Breast epithelium (tissue), 4 donors: ENCODE measurements around the gene OR4K2. TPM values are rescaled to one million over a fixed set of nuclear protein-coding genes. Genes with fewer than 3 reads are reported as not detected.

Source experiments
- DNase-seq, 2 donors: peaks; one replicate each; pipeline ENCODE4 v3.0.0-alpha.2; 2019; ENCODE audit warnings: low spot score in 2 of 2
- H3K27ac ChIP-seq, 2 donors: fragments of 200-600 bp; sonication (generic) in 1 of 2; one replicate each; pipeline ENCODE4 v1.5.1; 2016 to 2019; ENCODE audit warnings: mild to moderate bottlenecking in 1 of 2
- H3K27me3 ChIP-seq, 2 donors: fragments of 200-600 bp; sonication (generic) in 1 of 2; one replicate each; pipeline versions ENCODE4 v1.5.1 to v1.6.0; 2017 to 2019; ENCODE audit warnings: control low read depth in 1 of 2, mild to moderate bottlenecking in 1 of 2
- H3K36me3 ChIP-seq: fragments of 200-600 bp; one replicate; pipeline ENCODE4 v1.5.1; 2019
- H3K4me1 ChIP-seq, 2 donors: fragments of 200-600 bp; sonication (generic); one replicate each; pipeline ENCODE4 v1.5.1; 2016 to 2019; ENCODE audit warnings: control low read depth in 1 of 2
- H3K4me3 ChIP-seq, 3 donors: fragments of 200-600 bp; sonication (generic); 1 replicate in 2 of 3; 2 replicates in 1 of 3; pipeline ENCODE4 v1.5.1; 2016 to 2019; ENCODE audit warnings: mild to moderate bottlenecking in 3 of 3, moderate library complexity in 2 of 3
- H3K9me3 ChIP-seq, 2 donors: fragments of 200-600 bp; sonication (generic) in 1 of 2; one replicate each; pipeline ENCODE4 v1.5.1; 2016 to 2019; ENCODE audit warnings: control low read depth in 1 of 2
- CTCF ChIP-seq, 3 donors: fragments of 450-650 bp; IDR thresholded peaks; one replicate each; pipeline ENCODE4 v1.5.1; 2016 to 2017; ENCODE audit warnings: antibody characterized with exemption in 3 of 3, mild to moderate bottlenecking in 3 of 3, moderate library complexity in 3 of 3
- POLR2A ChIP-seq: fragments of 450-650 bp; IDR thresholded peaks from one replicate; pipeline ENCODE4 v1.6.1; 2016; ENCODE audit warnings: antibody characterized with exemption, mild to moderate bottlenecking, moderate library complexity
- POLR2AphosphoS5 ChIP-seq, 3 donors: sonication (generic); formaldehyde crosslinking; IDR thresholded peaks; one replicate each; pipeline ENCODE4 v1.6.1; 2017; ENCODE audit warnings: antibody characterized with exemption in 3 of 3
- intact Hi-C: fragments of 100-400 bp; cut with DNase I; formaldehyde crosslinking; loops from one replicate; pipeline ENCODE4 v1.15.1; 2023; ENCODE audit warnings: low total_unique reads
- total RNA-seq, 3 donors: library from RNA; depleted of rRNA; stranded (reverse); fragments of >200 nt; gene quantifications; one replicate each; pipeline ENCODE4 v1.1.0, GENCODE V29; 2016

OR4K2 gene
- total RNA-seq, 3 donors from 2014 or later, result not detected

- Histone ChIP-seq H3K36me3 (no peaks in the 10 kb centered on the region), H3K27me3 (no peaks in the 10 kb centered on the region), H3K4me1 (no peaks in the 10 kb centered on the region), H3K9me3 (peaks cover 0 to 3% of the 10 kb centered on the region in 2 donors), H3K27ac (no peak overlapping the region), H3K4me3 (no peak overlapping the region)
- no peak for DNase-seq
- intact Hi-C loops, result no loop called here
- TF ChIP-seq CTCF (IDR thresholded peaks at IDR 0.05), result no peak
- no peak for TF ChIP-seq POLR2A
- TF ChIP-seq POLR2AphosphoS5 (IDR thresholded peaks at IDR 0.05), result no peak
Observed at GRCh38 chr14:19918553-19919264, 43.8 kb downstream of the OR4K2 start.

- Histone ChIP-seq H3K9me3 (no peaks in the 10 kb centered on the region), H3K27ac (no peak within 1 kb of the TSS), H3K27me3 (no peaks in the 10 kb centered on the region), H3K4me1 (no peaks in the 10 kb centered on the region), H3K4me3 (no peak within 1 kb of the TSS), H3K36me3 (no peaks in the 10 kb centered on the region)
- intact Hi-C loops, result no loop called here
- no peak for DNase-seq
- TF ChIP-seq POLR2AphosphoS5 (IDR thresholded peaks at IDR 0.05), result no peak
- no peak for TF ChIP-seq CTCF (IDR thresholded peaks at IDR 0.05)
- TF ChIP-seq POLR2A, result no peak
Observed at GRCh38 chr14:19920021-19920657, 45.2 kb downstream of the OR4K2 start, which contains the start of gene OR4K5. Gene OR4K5, plus strand, starts transcription at chr14:19920607. Its CDS starts 0 bp downstream, at chr14:19920607.

GRCh38 chr14:19930617-19931016 is 55.7 kb downstream of the OR4K2 start, which contains the start of gene OR4K1:
Gene OR4K1, plus strand, starts transcription at chr14:19930917. Its CDS starts 4,750 bp downstream, at chr14:19935667.
- DNase-seq, result no peak
- Histone ChIP-seq H3K4me3 (no peak within 1 kb of the TSS), H3K36me3 (no peaks in the 10 kb centered on the region), H3K4me1 (no peaks in the 10 kb centered on the region), H3K9me3 (no peaks in the 10 kb centered on the region), H3K27ac (no peak within 1 kb of the TSS), H3K27me3 (no peaks in the 10 kb centered on the region)
- intact Hi-C loops, result no loop called here
- TF ChIP-seq POLR2AphosphoS5 (IDR thresholded peaks at IDR 0.05), result no peak
- no peak for TF ChIP-seq CTCF (IDR thresholded peaks at IDR 0.05)
- no peak for TF ChIP-seq POLR2A

Other genes starting within 250 kb of the OR4K2 start
- gene OR11H2, start 161.3 kb upstream of the OR4K2 start, total RNA-seq, result not detected
- gene OR4Q3, start 131.6 kb upstream of the OR4K2 start, total RNA-seq, result not detected
- not detected for gene OR4M1, start 101.6 kb upstream of the OR4K2 start, total RNA-seq
- not detected for gene OR4N2, start 71.4 kb upstream of the OR4K2 start, total RNA-seq
- not detected for gene OR4K5, start 45.5 kb downstream of the OR4K2 start, total RNA-seq
- not detected for gene OR4K1, start 55.8 kb downstream of the OR4K2 start, total RNA-seq
- gene OR4K15, start 100.4 kb downstream of the OR4K2 start, total RNA-seq, result not detected
- gene OR4Q2, start 127.0 kb downstream of the OR4K2 start, total RNA-seq, result not detected
- gene OR4K14, start 144.2 kb downstream of the OR4K2 start, total RNA-seq, result not detected
- not detected for gene OR4K13, start 160.9 kb downstream of the OR4K2 start, total RNA-seq
- not detected for gene OR4L1, start 184.9 kb downstream of the OR4K2 start, total RNA-seq
- gene OR4K17, start 235.6 kb downstream of the OR4K2 start, total RNA-seq, result not detected